HepG2 (cell line): Measurements from ENCODE around the gene GNG2. TPM values are rescaled to one million over a fixed set of nuclear protein-coding genes. Genes with fewer than 3 reads are reported as not detected.

Source experiments
- ATAC-seq: fragments of 200-7000 bp; cut with Tn5 transposase; 3 replicates; pipeline ENCODE4 v1.9.1; 2020; ENCODE audit warnings: mild to moderate bottlenecking, moderate library complexity
- BruUV-seq: library from RNA; stranded (reverse); fragments of 400-500 nt; replicated peaks from 2 replicates; lab custom pipeline; 2021; lab: Mats Ljungman, UMichigan
- CTCF ChIA-PET: fragments of 300-600 bp; formaldehyde crosslinking; extraction: SDS; loops from one replicate; lab custom pipeline; 2021; ENCODE audit warnings: low total read pairs, inconsistent platforms, low intra/inter-chr PET ratio; lab: Yijun Ruan, JAX
- POLR2A ChIA-PET: fragments of 350-600 bp; sonication (Branson Sonifier 250); formaldehyde crosslinking; loops from one replicate; lab custom pipeline; 2020; ENCODE audit warnings: antibody characterized with exemption, inconsistent platforms; lab: Yijun Ruan, JAX
- DNase-seq: peaks from one replicate; pipeline ENCODE4 v3.0.0-alpha.2; 2015; ENCODE audit warnings: low spot score
- FAIRE-seq: peaks from 3 replicates; lab custom pipeline; 2011; peaks lifted over from hg19 to GRCh38; lab: Jason Lieb, UNC
- H2AFZ ChIP-seq: one replicate; pipeline ENCODE4 v1.6.1; 2011; ENCODE audit warnings: low read length, inconsistent platforms
- H3K27ac ChIP-seq: fragments of 300-600 bp; 3 replicates; pipeline ENCODE4 v1.8.0; 2011; ENCODE audit warnings: mixed run types, mild to moderate bottlenecking, mixed read lengths, low read length, inconsistent platforms; ENCODE audit not compliant: insufficient read depth; ENCODE audit errors: extremely low read length
- H3K27me3 ChIP-seq, 2 experiments: fragments of 200-600 bp in 1 of 2; 2 replicates in 1 of 2; 3 replicates in 1 of 2; pipeline versions ENCODE4 v1.6.0 to v1.8.0; 2011; ENCODE audit warnings: low read length in 2 of 2, mild to moderate bottlenecking in 2 of 2, moderate library complexity in 2 of 2, inconsistent platforms in 1 of 2; ENCODE audit not compliant: insufficient read depth in 2 of 2, control insufficient read depth in 1 of 2
- H3K36me3 ChIP-seq, 2 experiments: fragments of 200-600 bp in 1 of 2; replicated peaks in 1 of 2; 2 replicates in 1 of 2; 3 replicates in 1 of 2; pipeline versions ENCODE4 v1.5.1 to v1.8.0; 2011; ENCODE audit warnings: low read length in 2 of 2, inconsistent platforms in 1 of 2; ENCODE audit not compliant: insufficient read depth in 2 of 2, control insufficient read depth in 1 of 2
- H3K4me1 ChIP-seq: 2 replicates; pipeline ENCODE4 v1.5.1; 2012; ENCODE audit warnings: low read length, inconsistent platforms; ENCODE audit not compliant: insufficient read depth
- H3K4me2 ChIP-seq: 2 replicates; pipeline ENCODE4 v1.6.0; 2011; ENCODE audit warnings: low read depth, low read length, inconsistent platforms
- H3K4me3 ChIP-seq, 3 experiments: fragments of 200-600 bp in 1 of 3; sonication (generic), shearing (Covaris generic) in 1 of 3; replicated peaks in 1 of 3; 2 replicates each; pipeline ENCODE4 v1.5.1; 2011 to 2016; ENCODE audit warnings: low read length in 3 of 3, inconsistent platforms in 2 of 3, low read depth in 2 of 3, mild to moderate bottlenecking in 2 of 3, control low read depth in 1 of 3, mixed read lengths in 1 of 3; ENCODE audit not compliant: insufficient read depth in 1 of 3
- H3K79me2 ChIP-seq: one replicate; pipeline ENCODE4 v1.6.1; 2011; ENCODE audit warnings: low read length, inconsistent platforms; ENCODE audit not compliant: insufficient read depth
- H3K9ac ChIP-seq: 2 replicates; pipeline ENCODE4 v1.6.0; 2011; ENCODE audit warnings: mild to moderate bottlenecking, low read depth, low read length, inconsistent platforms; ENCODE audit not compliant: insufficient read depth
- H3K9me3 ChIP-seq: 2 replicates; pipeline ENCODE4 v1.5.1; 2012; ENCODE audit warnings: mild to moderate bottlenecking, low read length
- H4K20me1 ChIP-seq: 2 replicates; pipeline ENCODE4 v1.6.0; 2011; ENCODE audit warnings: inconsistent platforms, mild to moderate bottlenecking, low read length, moderate library complexity; ENCODE audit not compliant: insufficient read depth
- BRD4 ChIP-seq: sonication (generic); formaldehyde crosslinking; IDR thresholded peaks from 2 replicates; pipeline ENCODE4 v1.4.0; 2020; ENCODE audit warnings: missing genetic modification reagents
- EED ChIP-seq: sonication (generic); formaldehyde crosslinking; IDR thresholded peaks from 2 replicates; pipeline ENCODE4 v1.5.0; 2020; ENCODE audit warnings: mild to moderate bottlenecking, missing genetic modification reagents
- ELF4 ChIP-seq: sonication (generic); formaldehyde crosslinking; IDR thresholded peaks from 2 replicates; pipeline ENCODE4 v1.5.0; 2020; ENCODE audit warnings: missing genetic modification reagents, mild to moderate bottlenecking, moderate library complexity, borderline replicate concordance
- MAF1 ChIP-seq: sonication (generic); formaldehyde crosslinking; IDR thresholded peaks from 2 replicates; pipeline ENCODE4 v1.5.0; 2020; ENCODE audit warnings: missing genetic modification reagents, borderline replicate concordance
- NPAS2 ChIP-seq: sonication (generic); formaldehyde crosslinking; IDR thresholded peaks from 2 replicates; pipeline ENCODE4 v1.8.0; 2022; ENCODE audit warnings: mild to moderate bottlenecking, missing genetic modification reagents, borderline replicate concordance
- PRMT3 ChIP-seq: sonication (generic); formaldehyde crosslinking; IDR thresholded peaks from 2 replicates; pipeline ENCODE4 v1.8.1; 2022; ENCODE audit warnings: low read depth, mild to moderate bottlenecking, moderate library complexity, missing genetic modification reagents, borderline replicate concordance
- SIX1 ChIP-seq: sonication (generic); formaldehyde crosslinking; IDR thresholded peaks from 2 replicates; pipeline ENCODE4 v1.4.0; 2020; ENCODE audit warnings: missing genetic modification reagents, borderline replicate concordance
- ZNF460 ChIP-seq: sonication (generic); formaldehyde crosslinking; IDR thresholded peaks from 2 replicates; pipeline ENCODE4 v1.5.1; 2020; ENCODE audit warnings: missing genetic modification reagents, mild to moderate bottlenecking, borderline replicate concordance
- ZNF616 ChIP-seq: sonication (generic); formaldehyde crosslinking; IDR thresholded peaks from 2 replicates; pipeline ENCODE4 v1.5.0; 2020; ENCODE audit warnings: low read depth, mild to moderate bottlenecking, missing genetic modification reagents
- ZNF879 ChIP-seq: sonication (generic); formaldehyde crosslinking; IDR thresholded peaks from 2 replicates; pipeline ENCODE4 v1.8.1; 2023; ENCODE audit warnings: missing genetic modification reagents
- WGBS: methylation state at CpG from one replicate; pipeline ENCODE4 v1.1.6; 2017; ENCODE audit warnings: low lambda C conversion rate; 5-methylcytosine and 5-hydroxymethylcytosine counted together
- in situ Hi-C: cut with HindIII; loops from 2 replicates; pipeline ENCODE4 v1.10.0; 2017; ENCODE audit warnings: low pct_unique_long_range_greater_than_20kb; ENCODE audit not compliant: extremely low pct_ligation_motif_present
- intact Hi-C: fragments of 100-400 bp; cut with micrococcal nuclease; formaldehyde crosslinking; loops from one replicate; pipeline ENCODE4 v1.10.0; 2022; ENCODE audit not compliant: unreplicated experiment
- polyA plus RNA-seq, 8 experiments: library from polyadenylated mRNA; depleted of rRNA in 3 of 8; stranded (reverse) in 7 of 8; unstranded in 1 of 8; fragments of >200 nt; fragmentation: Illumina TruSeq in 4 of 8; extraction: Trizol in 4 of 8; gene quantifications; 2 replicates each; pipeline versions ENCODE4 v1.2.1 to v1.2.3, GENCODE V29; 2011 to 2016; ENCODE audit warnings: low read depth in 4 of 8, missing spikeins in 1 of 8, mixed read lengths in 1 of 8; ENCODE audit not compliant: insufficient read depth in 1 of 8
- total RNA-seq, 5 experiments: library from RNA; depleted of rRNA; stranded (reverse); fragments of >200 nt; fragmentation: Illumina TruSeq; extraction: Trizol; gene quantifications; 2 replicates each; pipeline ENCODE4 v1.2.3, GENCODE V29; 2016; ENCODE audit warnings: low read depth in 1 of 5
- TF ChIP-seq, protein P1 (sequence below): sonication (generic); formaldehyde crosslinking; IDR thresholded peaks from 2 replicates; pipeline ENCODE4 v1.8.1; 2023; ENCODE audit warnings: mild to moderate bottlenecking, missing genetic modification reagents
- TF ChIP-seq, protein P2 (sequence below): sonication (generic); formaldehyde crosslinking; IDR thresholded peaks from 2 replicates; pipeline ENCODE4 v1.5.1; 2020; ENCODE audit warnings: mild to moderate bottlenecking, missing genetic modification reagents, borderline replicate concordance
- TF ChIP-seq, protein P3 (sequence below): sonication (generic); formaldehyde crosslinking; IDR thresholded peaks from 2 replicates; pipeline ENCODE4 v1.4.0; 2020; ENCODE audit warnings: missing genetic modification reagents

The GNG2 gene
- total and polyA plus RNA-seq, 2 of the 13 experiments (the other 11 are each of a cell fraction or from before 2014, with no cell fraction given), result not detected

DNA sequence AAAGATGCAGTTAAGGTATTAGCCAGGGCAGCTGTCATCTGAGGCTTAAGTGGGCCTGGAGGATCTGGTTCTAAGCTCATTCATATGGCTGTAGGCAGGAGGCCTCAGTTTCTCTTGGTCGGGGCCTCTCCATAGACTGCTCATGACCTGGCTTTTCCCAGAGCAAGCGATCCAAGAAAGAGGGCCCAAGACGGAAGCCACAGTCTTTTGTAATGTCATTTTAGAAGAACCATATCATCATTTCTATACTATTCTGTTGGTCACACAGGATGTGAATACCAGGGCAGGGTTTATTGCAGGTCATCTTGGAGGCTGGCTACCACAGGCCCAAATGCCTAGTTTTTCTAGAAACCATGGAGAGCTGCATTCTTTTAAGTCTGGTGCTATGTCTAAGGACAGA is 47.7 kb downstream of the GNG2 start (continued):
- TF ChIP-seq, protein P1, sequence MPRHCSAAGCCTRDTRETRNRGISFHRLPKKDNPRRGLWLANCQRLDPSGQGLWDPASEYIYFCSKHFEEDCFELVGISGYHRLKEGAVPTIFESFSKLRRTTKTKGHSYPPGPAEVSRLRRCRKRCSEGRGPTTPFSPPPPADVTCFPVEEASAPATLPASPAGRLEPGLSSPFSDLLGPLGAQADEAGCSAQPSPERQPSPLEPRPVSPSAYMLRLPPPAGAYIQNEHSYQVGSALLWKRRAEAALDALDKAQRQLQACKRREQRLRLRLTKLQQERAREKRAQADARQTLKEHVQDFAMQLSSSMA (CRISPR knock-in tag), result no peak

DNA sequence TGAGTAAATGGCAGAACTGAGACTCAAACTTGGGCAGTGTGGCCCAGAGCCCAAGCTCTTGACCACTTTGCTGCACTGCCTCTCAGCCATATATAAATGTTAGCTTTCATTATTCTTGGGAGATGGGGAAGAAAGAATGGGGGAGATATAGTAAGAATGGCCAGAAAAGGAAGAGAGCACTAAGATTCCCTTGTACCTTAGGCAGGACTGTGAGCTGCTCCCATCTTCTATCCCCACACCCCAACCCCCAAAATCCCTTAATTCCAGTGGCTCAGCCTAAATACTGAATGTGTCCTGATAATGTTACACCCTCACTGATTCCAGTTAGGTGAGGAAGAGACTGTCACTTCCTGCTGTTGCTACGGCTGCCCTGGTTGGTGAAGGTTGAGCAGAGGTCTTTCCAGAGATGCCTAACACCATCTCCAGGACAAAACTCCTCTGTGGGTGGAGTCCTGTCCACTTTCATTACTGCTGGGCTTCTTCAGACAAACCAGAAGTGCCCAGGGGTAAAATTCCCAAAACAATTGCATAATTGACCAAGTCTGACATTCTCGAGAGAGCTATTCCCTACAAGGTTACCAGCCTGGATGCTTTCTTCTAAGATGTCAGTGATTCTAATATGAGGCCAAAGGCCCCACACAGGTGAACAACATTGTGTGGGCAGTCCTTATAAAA is 51.8 kb downstream of the GNG2 start:
- WGBS, result 8% methylated on average over 2 of the region's 2 CpGs
- intact Hi-C loops, result no loop called here
- ATAC-seq (no peak), FAIRE-seq (no peak), DNase-seq (no peak)
- Histone ChIP-seq H3K9me3 (no peaks in the 10 kb centered on the region), H3K27me3 (no peaks in the 10 kb centered on the region), H3K4me3 (no peak overlapping the region), H3K36me3 (no peaks in the 10 kb centered on the region), H3K27ac (no peak overlapping the region), H4K20me1 (no peaks in the 10 kb centered on the region), H3K4me2 (no peak overlapping the region), H3K9ac (no peak overlapping the region), H3K4me1 (no peaks in the 10 kb centered on the region), H3K79me2 (no peaks in the 10 kb centered on the region), H2AFZ (no peak overlapping the region)
- POLR2A ChIA-PET, result no interaction called here
- in situ Hi-C loops, result no loop called here
- BruUV-seq, result no TSS peak
- TF ChIP-seq SIX1 (CRISPR knock-in tag), result no peak
- no peak for TF ChIP-seq ELF4 (CRISPR knock-in tag)
- no peak for TF ChIP-seq ZNF879 (CRISPR knock-in tag)
- TF ChIP-seq EED (CRISPR knock-in tag), result no peak
- no peak for TF ChIP-seq MAF1
- TF ChIP-seq PRMT3, result no peak
- TF ChIP-seq, protein P2, sequence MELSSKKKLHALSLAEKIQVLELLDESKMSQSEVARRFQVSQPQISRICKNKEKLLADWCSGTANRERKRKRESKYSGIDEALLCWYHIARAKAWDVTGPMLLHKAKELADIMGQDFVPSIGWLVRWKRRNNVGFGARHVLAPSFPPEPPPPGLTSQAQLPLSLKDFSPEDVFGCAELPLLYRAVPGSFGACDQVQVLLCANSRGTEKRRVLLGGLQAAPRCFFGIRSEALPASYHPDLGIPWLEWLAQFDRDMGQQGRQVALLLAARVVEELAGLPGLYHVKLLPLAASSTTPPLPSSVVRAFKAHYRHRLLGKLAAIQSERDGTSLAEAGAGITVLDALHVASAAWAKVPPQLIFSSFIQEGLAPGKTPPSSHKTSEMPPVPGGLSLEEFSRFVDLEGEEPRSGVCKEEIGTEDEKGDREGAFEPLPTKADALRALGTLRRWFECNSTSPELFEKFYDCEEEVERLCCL, result no peak
- TF ChIP-seq NPAS2 (CRISPR knock-in tag), result no peak
- no peak for TF ChIP-seq ZNF616 (CRISPR knock-in tag)
- TF ChIP-seq BRD4 (CRISPR knock-in tag), result no peak
- no peak for TF ChIP-seq ZNF460
- TF ChIP-seq, protein P3, sequence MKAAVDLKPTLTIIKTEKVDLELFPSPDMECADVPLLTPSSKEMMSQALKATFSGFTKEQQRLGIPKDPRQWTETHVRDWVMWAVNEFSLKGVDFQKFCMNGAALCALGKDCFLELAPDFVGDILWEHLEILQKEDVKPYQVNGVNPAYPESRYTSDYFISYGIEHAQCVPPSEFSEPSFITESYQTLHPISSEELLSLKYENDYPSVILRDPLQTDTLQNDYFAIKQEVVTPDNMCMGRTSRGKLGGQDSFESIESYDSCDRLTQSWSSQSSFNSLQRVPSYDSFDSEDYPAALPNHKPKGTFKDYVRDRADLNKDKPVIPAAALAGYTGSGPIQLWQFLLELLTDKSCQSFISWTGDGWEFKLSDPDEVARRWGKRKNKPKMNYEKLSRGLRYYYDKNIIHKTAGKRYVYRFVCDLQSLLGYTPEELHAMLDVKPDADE, result no peak
- CTCF ChIA-PET, result no interaction called here
